NCI-H1930 (cell line): ENCODE data around the gene DNASE1L3.

ENCODE experiments used
- DNase-seq, 2 experiments: peaks; one replicate each; lab custom pipeline; 2025; lab: John Stamatoyannopoulos, UW

DNASE1L3 gene

DNA sequence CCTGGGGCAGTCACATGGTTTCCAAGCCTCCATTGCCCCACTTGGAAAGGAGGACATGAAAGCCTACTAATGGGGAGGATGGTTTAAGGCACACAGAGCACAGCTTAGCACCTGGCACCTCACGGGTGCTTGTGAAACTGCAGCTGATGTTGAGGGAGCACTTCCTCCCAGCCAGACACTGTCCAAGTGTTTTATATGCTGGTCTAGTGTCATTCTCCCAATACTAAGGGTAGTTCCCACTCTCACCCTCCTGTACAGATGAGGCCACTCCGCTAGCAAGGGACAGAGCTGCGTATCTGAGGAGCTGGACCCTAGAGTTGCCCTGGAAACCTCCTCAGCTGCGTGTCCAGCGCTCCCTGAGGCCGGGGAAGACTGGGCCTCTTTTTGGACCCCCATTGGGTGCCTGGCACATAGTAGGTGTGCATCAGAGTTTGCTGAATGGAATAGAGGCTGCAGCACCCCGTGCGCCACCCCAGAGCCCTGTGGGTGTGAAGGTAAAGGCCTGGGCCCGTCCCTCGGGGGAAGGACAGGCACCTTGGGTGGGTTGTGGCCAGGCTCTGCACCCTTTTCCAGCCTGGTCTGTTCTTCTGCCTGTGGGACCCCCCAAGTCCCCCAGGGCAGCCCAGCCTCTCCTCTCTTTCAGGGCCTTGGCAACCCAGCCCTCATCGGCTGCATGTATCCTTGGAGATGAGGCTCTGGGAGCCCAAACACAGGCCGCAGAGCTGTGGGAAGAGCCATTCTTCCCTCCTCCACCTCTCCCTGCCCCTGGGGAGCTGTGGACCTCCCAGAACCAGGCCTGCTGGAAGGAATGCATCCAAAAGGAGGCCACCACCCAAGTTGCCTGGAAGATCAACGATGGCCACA lies 31.3 kb downstream of the DNASE1L3 start:
- no peak for DNase-seq

DNA sequence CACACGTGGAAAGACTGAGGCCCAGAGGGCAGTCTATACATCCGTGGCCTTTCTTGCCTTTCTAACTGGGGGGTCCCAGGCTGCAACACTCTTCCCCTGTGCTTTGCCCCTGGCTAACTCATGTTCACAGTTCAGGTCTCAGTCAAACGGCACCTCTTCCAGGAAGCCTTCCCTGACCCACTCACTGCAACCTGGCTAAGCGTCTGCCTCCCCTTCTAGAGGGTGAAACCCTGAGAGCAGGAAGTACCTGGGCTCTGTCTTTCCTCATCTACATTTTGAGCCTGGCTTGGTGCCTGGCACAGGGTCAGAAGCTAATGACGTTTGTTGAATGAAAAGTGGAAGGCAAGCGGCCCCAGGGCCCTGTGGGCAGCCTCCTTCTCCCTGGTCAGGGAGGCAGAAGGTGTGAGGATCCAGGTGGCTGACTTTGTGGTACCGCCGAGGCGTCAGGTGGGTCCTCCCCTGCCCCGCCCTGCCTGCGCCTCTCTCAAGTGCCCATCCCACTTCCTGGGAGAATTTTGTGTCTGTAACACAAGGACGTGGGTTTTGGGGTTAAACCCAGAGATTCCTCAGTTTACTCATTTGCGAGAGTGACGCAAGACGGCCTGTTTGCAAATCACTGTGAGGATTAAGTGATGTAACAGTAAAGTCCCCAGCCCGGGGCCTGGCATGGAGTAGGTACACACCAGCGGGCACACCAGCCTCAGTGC lies 32.1 kb downstream of the DNASE1L3 start:
- no peak for DNase-seq

DNA sequence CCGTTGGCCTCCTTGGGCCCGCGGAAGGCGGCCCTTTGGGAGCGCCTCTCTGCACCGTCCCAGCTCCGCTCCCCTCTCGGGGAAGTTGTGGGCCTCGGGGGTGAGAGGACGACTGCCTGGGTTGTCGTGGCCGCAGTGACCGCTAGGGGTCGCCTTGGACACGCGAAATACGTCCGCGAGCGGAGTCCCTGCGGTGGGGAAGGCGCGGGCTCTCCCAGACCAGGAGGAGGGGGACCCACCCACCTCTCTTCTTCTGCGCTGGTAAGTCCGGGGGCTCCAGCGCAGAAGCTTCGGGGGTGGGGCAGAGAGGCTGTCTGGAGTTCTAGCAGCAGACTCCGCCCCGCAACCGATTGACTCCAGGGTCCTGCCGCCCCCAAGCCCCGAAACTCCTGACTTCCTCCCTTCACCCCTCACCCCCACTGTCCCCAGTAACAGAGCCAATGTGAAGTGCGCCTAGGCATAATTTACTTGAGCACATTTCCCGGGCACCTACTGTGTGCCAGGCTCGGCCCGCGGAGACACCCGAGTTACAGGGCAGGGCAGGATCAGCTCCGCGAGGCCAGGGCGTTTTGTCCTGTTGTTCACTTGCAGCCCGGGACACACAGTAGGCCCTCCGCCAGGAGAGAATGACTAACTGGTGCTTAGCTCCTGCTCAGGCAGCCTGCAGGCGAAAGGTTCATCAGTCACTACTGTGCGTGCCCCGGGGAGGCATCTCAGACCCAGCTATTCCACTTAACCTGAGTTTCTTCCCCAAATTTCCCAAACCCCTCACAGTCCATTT lies 32.8 kb downstream of the DNASE1L3 start:
- DNase-seq, result peak; percentile 37 to 39

DNA sequence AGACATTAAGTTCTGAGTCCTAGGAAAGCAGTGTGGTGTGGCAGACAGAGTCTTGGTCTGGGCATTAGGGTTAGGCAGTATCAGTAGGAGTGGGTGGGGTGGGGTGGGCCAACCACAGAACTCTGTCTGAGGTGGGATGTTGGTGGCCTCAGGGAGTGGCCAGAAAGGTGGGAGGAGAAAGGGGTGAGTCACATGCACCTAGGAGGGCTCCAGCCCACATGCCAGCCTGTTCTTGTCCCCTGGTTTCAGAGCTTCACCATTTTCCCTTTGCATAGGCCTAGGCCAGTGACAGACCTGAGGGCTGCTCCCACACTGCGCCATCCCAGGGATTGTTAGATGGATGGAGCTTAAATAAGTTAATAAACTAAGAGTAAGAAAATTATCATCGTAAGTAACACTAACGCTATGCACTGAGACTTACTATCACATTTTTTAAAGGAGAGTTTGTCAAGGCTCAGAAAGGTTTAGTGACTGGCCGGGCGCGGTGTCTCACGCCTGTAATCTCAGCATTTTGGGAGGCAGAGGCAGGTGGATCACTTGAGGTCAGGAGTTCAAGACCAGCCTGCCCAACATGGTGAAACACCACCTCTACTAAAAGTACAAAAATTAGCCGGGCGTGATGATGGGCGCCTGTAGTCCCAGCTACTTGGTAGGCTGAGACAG lies 33.8 kb downstream of the DNASE1L3 start:
- no peak for DNase-seq

GRCh38 chr3:58176185-58176530 lies 34.6 kb downstream of the DNASE1L3 start:
- DNase-seq, result no peak

GRCh38 chr3:58175437-58176184 lies 35.2 kb downstream of the DNASE1L3 start:
- DNase-seq, result no peak

- no peak for DNase-seq
These were observed 35.7 kb downstream of the DNASE1L3 start for GRCh38 chr3:58175187-58175436.

DNA sequence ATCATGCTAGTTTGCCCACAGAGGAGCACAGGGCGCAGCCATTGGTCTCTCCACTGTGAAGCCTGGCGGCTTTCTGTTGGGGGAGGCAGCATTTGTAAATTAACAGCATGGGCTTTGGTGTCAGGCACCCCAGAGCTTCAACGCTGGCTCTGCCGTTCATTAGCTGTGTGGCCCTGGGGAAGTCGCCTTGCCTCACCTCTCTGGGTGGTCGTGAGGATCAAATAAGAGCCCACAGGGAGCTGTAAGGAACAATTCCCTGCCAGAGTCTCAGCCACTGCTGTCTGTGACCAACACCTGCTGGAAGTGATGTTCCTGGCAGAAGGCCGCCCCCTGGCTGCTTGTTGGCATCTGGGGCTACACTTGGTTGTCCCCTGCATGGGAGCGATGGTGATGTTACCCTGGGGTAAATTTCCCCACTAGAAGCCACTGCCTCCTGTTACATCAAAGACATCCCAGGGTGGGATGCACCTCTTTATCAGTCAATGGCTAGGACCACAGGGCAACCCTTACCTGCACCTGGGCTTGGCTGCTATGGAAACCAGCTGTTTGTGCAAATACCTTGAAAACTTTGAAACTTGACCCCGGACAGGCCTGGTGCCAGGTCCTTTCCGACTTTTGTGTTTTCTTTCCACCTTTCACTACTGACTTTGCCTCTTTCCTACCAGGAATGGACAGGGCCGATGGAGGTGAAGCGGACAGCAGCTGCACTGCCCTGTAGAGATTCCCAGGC lies 36.9 kb downstream of the DNASE1L3 start:
- DNase-seq, result no peak

- DNase-seq, result no peak
These were observed 37.6 kb downstream of the DNASE1L3 start for GRCh38 chr3:58173029-58173668.

DNA sequence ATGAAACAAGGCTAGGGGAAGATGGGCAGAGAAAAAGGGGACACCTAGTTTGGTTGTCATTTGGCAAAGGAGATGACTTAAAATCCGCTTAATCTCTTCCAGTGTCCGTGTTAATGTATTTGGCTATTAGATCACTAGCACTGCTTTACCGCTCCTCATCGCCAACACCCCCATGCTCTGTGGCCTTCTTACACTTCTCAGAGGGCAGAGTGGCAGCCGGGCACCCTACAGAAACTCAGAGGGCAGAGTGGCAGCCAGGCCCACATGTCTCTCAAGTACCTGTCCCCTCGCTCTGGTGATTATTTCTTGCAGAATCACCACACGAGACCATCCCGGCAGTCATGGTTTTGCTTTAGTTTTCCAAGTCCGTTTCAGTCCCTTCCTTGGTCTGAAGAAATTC lies 39.6 kb downstream of the DNASE1L3 start:
- no peak for DNase-seq

DNA sequence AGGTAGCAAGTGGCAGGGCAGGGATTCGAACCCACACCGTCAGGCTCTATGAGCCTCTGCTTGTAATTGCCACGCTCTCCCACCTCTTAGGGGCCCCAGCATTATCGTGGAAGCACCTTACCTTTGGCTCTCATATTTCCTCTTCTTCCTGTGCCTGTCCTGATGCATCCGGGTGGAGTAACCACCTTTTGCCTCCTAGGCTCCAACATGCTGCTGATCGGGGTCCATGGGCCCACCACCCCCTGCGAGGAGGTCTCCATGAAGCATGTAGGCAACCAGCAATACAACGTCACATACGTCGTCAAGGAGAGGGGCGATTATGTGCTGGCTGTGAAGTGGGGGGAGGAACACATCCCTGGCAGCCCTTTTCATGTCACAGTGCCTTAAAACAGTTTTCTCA lies 40.4 kb downstream of the DNASE1L3 start:
- no peak for DNase-seq

- DNase-seq, result no peak
These were observed 41.4 kb downstream of the DNASE1L3 start for GRCh38 chr3:58169371-58169770.

DNA sequence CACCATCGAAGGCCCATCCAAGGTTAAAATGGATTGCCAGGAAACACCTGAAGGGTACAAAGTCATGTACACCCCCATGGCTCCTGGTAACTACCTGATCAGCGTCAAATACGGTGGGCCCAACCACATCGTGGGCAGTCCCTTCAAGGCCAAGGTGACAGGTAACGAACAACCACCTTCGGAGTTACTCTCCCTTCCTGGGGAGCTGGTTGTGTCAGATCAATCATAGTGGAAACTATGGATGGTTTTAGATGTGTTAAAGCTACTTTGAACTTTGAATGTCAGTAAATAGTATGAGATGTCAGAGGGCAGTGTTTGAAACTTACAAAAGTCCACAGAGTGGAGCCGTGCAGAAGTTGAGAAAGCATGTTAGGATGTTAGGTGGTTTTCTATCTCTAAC lies 42.3 kb downstream of the DNASE1L3 start:
- no peak for DNase-seq

DNA sequence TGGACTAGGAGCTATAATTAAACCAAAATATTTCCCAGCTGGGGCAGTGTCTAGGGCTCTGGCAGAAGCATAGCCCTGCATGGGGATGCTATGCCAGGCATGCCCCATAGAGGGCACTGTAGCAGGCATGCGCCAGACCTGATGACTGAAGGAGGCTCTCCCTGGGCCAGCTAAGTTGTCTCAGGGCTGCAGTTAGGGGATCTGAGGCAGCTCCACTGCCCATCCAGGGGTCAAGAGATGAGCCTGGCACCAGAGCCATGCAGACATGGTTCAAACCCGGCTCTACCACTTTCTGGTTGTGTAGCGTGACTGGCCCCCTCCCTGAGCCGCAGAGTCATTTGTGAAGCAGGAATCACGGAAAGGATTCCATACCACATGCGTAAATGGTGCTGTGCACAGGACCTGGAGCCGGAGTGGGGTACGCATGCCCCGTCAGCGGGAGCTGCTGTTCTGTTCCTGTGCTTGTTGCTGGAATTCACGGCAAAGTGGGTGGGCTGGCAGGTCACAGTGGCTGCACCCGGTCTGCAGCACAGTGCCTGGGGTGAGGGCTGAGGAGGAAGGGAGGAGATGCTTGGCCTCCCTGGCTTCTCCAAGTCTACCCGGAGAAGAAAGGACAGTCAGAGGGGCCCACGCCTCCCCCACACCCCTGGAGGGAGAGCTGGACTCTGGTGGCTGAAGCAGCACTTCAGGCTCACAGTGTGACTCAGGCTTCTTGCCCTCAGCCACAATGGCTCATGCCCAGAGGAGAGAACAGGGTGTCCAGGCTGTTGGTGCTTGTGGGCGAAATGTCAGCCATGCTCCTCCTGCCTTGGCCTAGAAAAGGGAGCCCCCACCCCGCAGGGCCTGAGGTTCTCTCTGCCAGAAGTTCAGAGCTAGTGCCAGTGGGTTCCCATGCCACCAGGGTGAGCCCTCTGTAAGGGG lies 43.1 kb downstream of the DNASE1L3 start:
- no peak for DNase-seq

DNA sequence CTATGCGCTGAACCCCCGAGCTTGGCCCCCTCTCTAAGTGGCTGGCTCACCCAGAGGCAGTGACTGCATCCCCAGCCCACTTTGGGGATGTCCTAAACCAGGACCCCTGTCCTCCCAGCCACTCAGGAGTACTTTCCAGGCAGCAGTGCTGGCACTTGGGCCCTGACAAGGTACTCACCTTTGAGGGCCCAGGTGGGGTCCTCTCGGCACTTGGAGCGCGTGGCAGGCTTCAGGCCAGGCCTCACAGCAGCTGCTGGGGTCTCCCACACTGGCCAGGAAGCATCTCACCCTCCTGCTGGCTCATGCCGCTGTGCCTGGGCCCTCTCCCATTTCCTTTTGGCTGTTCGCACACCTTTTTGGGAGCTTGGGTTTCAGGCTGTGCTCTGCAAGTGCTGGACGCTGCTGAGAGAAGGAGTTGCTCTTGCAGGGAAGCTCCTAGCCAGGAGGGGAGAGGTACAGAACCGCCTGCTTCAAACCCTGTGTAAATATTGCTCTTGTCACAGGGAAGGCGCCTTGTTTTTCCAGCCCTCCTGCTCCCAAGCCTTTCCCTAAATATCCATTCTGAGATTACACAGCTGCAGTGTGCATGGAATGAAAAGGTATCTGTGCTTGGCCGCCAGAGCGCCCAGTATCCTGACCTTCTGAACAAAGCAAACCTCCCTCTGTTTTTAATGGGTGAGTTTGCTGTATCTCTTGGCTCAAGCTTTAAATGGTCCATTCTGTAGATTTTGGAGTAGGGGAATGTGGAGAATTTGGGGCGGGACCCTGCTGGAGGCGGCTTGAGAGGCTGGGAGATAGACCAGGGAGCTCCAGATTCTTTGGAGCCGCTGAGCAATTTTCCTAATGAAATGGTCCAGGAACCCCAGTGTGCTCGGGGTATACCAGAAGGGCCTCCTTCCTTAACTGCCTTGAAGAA lies 45.6 kb downstream of the DNASE1L3 start:
- no peak for DNase-seq

DNA sequence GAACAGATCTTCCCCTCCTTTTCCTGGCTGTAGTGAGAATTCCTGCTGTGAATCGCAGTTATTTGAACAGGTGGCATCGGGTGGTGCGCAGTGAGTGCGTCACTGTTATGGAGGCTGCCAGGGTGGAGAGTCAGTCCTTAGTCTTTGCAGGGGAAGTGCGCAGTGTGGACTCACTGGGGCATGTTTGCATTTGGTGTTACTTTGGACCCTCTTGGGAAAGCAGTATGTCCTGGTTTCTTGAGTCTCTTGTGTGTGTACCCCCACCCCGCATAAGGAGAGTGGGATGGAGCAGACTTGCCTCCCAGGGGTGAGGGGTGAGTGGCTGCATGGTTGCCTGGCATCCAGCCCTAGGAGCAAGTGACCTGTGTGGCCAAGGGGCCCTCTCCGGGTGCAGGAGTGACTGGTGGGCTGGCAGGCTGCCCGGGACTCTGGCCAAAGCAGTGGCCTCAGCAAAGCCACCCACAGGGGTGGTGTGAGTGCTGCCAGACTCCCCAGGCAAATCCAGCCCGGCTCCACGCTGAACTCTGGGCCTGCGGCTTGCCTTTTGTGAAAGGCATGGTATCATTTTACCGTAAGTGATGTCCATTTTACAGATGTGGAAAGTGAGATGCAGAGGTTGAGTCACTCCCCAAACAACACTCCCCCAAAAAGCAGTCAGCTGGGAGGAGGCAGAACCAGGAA lies 46.4 kb downstream of the DNASE1L3 start:
- DNase-seq, result no peak

- no peak for DNase-seq
These were observed 47.5 kb downstream of the DNASE1L3 start for GRCh38 chr3:58163234-58163633.
